CD1c-positive myeloid dendritic cell (primary cell): ENCODE data around the gene AMDHD1.
A peak's percentile ranks its signal among the peaks of the same experiment; 100 is the strongest.

Source experiments
- DNase-seq: peaks from one replicate; pipeline ENCODE4 v3.0.0-alpha.2; 2016; ENCODE audit errors: extremely low spot score

AMDHD1 gene, protein sequence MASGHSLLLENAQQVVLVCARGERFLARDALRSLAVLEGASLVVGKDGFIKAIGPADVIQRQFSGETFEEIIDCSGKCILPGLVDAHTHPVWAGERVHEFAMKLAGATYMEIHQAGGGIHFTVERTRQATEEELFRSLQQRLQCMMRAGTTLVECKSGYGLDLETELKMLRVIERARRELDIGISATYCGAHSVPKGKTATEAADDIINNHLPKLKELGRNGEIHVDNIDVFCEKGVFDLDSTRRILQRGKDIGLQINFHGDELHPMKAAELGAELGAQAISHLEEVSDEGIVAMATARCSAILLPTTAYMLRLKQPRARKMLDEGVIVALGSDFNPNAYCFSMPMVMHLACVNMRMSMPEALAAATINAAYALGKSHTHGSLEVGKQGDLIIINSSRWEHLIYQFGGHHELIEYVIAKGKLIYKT

DNA sequence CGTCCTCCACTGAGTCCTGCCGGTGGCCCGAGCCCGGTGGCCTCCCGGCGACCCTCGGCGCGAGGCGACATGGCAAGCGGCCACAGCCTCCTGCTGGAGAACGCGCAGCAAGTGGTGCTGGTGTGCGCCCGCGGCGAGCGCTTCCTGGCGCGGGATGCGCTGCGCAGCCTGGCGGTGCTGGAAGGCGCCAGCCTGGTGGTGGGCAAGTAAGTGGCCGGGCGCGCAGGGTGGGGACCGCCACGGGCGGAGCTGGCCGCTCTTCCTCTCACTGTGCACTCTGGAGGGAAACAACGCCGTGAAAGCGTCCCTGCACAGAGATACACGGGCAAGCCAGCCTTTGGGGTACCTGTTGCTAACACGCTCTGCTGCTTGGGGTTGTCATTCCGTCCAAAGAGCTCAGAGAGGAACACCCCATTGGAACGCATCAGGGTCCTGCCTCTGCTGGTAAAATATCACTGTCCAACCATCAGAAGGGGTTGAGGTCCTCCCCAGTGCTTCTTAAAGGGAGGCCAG, at the start of gene AMDHD1:
AMDHD1 (plus strand) TSS at position 2 of the 513 bp plus-strand sequence; CDS start at position 70, 68 bp downstream.
- DNase-seq: peak; percentile 66

- DNase-seq: no peak
Measured at GRCh38 chr12:95896846-95897245, 46.3 kb upstream of the AMDHD1 start.

DNA sequence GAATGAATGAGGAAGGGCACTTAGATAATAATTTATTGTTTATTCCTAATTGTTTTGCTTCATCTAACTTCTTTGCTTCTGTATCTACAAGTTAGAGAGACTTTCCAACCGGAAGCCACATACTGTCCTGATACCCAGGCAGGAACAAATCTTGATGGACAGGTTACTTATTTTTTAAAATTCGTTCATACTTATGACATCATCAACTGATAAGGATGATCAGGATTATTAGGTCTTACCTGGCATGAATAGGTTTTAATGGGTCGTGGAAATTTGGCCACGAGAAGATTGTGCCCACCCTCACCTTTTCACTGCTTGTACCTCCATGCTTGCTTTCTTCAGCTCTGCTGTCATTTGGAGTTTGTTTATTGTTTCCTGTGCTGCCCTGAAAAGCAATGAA, 45.0 kb upstream of the AMDHD1 start:
- no peak for DNase-seq

GRCh38 chr12:95908573-95908972, 34.6 kb upstream of the AMDHD1 start:
- no peak for DNase-seq

GRCh38 chr12:95909871-95910270, 33.3 kb upstream of the AMDHD1 start:
- no peak for DNase-seq

DNA sequence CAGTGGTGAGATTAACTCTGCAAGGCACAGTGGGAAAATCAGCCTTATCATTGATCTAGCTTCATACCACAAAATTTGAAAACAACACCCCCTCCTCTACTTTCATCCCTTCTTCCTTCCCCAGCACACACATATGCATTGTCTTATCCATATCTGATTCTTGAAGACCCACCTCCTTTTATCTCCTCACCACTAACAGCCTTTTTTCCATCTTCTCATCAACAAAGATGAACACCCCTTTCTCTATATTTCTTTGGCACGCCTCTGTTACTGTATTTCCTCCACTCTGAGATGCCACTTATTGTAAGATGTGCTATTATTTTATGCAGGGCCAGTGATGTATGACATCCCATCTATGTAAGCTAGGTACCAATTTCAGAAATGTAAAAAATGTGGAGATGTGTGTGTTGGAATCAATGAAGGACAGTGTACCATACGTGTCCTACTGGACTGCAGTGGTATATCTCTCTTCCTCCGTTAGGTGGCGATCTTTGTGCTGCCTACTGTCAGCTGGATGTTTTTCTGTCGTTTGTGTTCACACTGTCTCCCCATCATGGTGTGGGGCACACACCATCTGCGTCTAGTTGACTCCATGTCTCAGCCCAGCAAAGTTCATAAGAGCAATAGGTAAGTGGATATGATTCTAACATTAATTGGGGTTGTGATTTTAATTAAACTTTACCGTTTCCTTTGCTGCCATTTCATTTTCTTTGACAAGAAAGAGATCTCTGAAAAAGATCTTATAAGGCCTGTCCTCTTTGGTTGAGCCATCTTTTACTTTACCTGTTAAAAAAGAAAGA, 24.7 kb upstream of the AMDHD1 start:
- peak; percentile 65 for DNase-seq

- DNase-seq: no peak
Measured at GRCh38 chr12:95919110-95919509, 24.0 kb upstream of the AMDHD1 start.

DNA sequence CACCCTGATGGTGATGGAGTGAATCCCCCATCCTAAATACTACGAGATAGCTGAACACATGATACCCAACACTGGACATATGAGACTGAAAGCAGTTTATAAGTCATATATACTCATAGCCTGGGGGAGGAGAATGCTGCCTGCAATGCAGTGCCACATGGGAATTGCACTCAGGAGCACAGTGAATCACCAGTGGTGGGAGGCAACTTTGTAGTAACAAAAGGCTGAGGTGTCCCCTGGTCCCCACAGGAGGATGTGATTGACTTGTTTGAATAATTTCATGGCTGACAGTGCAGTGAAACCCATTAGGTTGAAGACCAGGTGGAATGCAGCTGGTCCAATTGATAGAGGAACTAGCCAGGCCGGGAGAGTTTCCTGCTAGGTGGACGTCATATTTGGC, 20.9 kb upstream of the AMDHD1 start:
- DNase-seq: no peak

DNA sequence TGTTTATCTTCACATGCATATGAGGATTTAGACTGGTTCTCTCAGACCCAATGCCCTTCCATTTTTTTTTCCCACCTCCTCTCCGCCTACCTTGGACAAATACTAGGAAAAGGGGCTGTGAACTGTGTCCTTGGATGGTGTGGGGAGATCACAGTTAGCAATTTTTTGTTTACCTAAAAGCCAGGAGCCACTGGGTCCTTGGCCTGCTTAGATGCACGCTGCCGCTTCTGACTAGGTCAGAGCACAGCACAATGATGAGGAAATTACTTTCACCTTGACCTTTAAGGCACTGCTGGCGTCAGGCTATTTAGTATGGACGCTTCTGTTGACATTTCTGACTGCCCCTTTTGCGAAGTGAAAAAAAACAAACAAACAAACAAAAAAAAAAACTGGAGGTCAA, 2.6 kb upstream of the AMDHD1 start:
- no peak for DNase-seq

- DNase-seq: no peak
Measured at GRCh38 chr12:95942101-95942523, 1.0 kb upstream of the AMDHD1 start.

- DNase-seq: peak; percentile 88
Measured at GRCh38 chr12:95942524-95943329, 404 bp upstream of the AMDHD1 start, which contains the start of gene CCDC38. TSS of gene CCDC38 (minus strand) at chr12:95942614. CDS start at chr12:95936509, 6,105 bp downstream.

DNA sequence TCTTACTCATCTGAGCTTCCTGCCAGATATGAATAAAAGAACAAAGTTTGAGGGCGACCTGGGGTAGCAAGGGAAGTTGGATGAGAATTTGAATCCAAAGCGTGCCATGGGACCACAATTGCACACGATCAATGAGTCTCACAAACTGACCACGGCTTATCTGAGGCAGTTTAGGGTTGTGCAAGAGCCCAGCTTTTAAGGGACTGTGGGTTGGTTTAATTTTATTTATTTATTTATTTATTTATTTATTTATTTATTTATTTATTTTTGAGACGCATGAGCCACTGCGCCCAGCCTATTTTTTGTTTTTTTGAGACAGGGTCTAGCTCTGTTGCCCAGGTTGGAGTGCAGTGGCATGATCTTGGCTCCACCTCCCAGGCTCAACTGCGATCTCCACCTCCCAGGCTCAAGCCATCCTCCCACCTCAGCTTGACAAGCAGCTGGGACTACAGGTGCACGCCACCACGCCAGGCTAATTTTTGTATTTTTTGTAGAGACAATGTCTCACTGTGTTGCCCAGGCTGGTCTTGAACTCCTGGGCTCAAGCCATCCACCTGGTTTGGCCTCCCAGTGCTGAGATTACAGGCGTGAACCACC, 1.1 kb downstream of the AMDHD1 start:
- DNase-seq: no peak

DNA sequence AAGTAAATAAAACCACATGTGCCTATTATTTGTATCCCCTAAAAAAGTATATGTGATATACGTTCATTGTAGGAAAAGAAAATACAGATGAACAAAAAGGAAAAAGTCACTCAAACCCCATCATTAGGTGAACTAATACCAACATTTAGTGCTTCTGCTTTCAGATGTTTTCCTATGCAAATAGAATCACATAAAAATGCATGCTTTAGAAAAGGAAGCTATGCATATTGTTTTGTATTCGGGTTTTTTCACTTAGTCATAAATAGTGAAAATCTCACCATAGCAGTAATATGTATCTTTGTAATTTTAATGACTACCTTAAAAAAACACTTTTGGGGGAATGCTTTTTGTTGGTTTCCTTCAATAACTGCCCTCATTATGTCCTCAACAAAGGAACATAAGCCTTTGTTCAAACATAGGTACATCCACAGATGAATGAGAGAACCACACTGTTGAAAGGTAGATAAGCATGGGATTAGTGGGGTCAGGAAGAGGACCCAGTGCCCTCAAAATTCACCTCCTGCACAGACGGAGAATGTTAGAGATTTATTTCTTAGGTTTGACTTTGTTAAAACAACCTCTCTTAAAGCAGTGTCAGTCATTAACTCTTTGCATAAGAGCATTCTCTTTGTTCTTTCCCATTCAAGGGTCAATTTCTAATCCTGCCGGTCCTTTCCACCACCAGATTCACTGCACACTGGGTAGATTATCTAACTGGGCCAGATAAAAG, 6.5 kb downstream of the AMDHD1 start:
- DNase-seq: no peak

GRCh38 chr12:95951515-95951914, 8.4 kb downstream of the AMDHD1 start:
- peak; percentile 51 for DNase-seq

GRCh38 chr12:95953000-95953399, 9.9 kb downstream of the AMDHD1 start:
- no peak for DNase-seq

DNA sequence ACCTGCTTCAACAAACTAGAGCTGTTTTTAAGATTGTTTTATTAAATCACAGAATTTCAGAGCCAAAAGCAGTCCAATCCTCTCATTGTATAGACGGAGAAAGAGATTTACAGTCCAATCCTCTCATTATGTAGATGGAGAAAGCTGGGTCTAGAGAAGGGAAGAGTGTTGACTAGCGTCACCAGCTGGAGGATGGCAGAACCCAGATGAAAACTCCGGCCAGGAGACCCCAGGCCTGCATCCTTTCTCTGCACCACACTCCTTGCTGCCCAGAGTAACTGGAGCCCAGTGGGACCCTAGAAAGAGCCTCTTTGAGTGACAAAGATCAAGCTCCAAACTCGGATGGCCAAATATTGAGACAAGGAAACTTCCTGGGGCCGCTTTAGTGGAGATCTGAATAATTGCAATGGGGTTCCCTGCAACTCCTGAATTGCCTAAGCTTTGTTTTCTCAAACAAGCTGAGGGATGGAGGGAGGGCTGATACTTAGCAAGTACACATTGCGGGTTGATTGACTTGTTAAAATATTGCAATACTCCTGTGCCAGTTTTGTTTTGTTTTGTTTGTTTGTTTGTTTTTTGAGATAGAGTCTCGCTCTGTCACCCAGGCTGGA, 12.5 kb downstream of the AMDHD1 start:
- no peak for DNase-seq

- DNase-seq: no peak
Measured at GRCh38 chr12:95956557-95957145, 13.5 kb downstream of the AMDHD1 start.

- DNase-seq: no peak
Measured at GRCh38 chr12:95959107-95959506, 16.0 kb downstream of the AMDHD1 start.

DNA sequence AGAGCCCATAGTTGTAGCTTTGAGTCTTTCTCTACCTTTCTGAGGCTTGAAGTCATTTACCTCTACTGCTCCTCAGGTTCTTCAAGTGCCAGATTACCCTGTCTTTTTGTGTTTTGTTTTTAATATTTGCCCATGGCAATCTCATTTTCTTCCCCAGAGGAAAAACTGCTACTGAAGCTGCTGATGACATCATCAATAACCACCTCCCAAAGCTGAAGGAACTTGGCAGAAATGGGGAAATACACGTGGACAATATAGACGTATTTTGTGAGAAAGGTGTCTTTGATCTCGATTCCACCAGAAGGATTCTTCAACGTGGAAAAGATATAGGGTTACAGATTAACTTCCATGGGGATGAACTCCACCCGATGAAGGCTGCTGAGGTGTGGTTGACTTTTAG, 17.1 kb downstream of the AMDHD1 start:
- DNase-seq: no peak

DNA sequence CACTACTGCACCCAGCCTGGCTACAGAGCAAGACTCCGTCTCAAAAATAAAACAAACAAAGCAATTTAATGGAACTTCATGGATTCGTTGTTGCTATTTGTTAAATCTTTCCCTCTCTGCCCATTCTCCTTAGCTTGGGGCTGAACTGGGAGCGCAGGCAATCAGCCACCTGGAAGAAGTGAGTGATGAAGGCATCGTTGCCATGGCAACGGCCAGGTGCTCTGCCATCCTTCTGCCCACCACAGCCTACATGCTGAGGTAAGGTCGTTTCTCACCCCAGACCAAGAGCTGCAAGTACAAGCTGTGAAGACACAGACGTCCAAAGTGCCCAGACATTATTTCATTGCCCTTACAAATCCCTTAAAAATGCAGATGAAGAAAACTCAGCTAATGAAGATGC, 19.1 kb downstream of the AMDHD1 start:
- no peak for DNase-seq
